ENCODE measurements around the gene TMEM30A. TPM values are rescaled to one million over a fixed set of nuclear protein-coding genes. Genes with fewer than 3 reads are reported as not detected.
A peak's percentile ranks its signal among the peaks of the same experiment; 100 is the strongest.

Gene TMEM30A
- total and polyA plus RNA-seq, 3 donors from 2014 or later, result 52.7 to 57.4 (median 53.8) TPM

GRCh38 chr6:75285283-75285639 is 669 bp upstream of the TMEM30A start:
- Histone ChIP-seq H3K27ac (peak overlapping the region; percentile 77 to 92), H3K36me3 (ENCODE audit: low read depth, missing control alignments) (no peaks in the 10 kb centered on the region), H3K4me3 (peak overlapping the region; percentile 77 to 96), H3K4me1 (peaks cover 8% of the 10 kb centered on the region), H3K27me3 (no peaks in the 10 kb centered on the region), H3K9me3 (no peaks in the 10 kb centered on the region)
- no peak for DNase-seq
- intact Hi-C loops (cut with DNase I; ENCODE audit: low total_unique reads), result no loop called here
- WGBS, 2 donors, result 2 to 3% methylated on average over 6 of the region's 6 CpGs
- TF ChIP-seq POLR2A (IDR thresholded peaks at IDR 0.05), result no peak
- no peak for TF ChIP-seq CTCF (IDR thresholded peaks at IDR 0.05)

GRCh38 chr6:75283907-75284631 is 523 bp downstream of the TMEM30A start:
- no peaks in the 10 kb centered on the region for H3K27me3 ChIP-seq
- no peaks in the 10 kb centered on the region for H3K36me3 ChIP-seq (ENCODE audit: low read depth, missing control alignments)
- no peaks in the 10 kb centered on the region for H3K9me3 ChIP-seq
- peak overlapping the region; percentile 89 to 92 for H3K27ac ChIP-seq
- intact Hi-C loops (cut with DNase I; ENCODE audit: low total_unique reads), result no loop called here
- H3K4me1 ChIP-seq, result peaks cover 8% of the 10 kb centered on the region
- DNase-seq, result peak; percentile 27
- peak overlapping the region; percentile 77 to 96 for H3K4me3 ChIP-seq
- no peak for TF ChIP-seq CTCF (IDR thresholded peaks at IDR 0.05)
- TF ChIP-seq POLR2A (IDR thresholded peaks at IDR 0.05), result no peak
- WGBS, 2 donors, result 0% methylated on average over 28 to 36 of the region's 36 CpGs

- 51 to 64% methylated on average over 2 of the region's 2 CpGs for WGBS, 2 donors
- H3K4me3 ChIP-seq, result no peak overlapping the region
- no peaks in the 10 kb centered on the region for H3K27me3 ChIP-seq
- no peak for TF ChIP-seq POLR2A (IDR thresholded peaks at IDR 0.05)
- no peak for TF ChIP-seq CTCF (IDR thresholded peaks at IDR 0.05)
- no peak overlapping the region for H3K27ac ChIP-seq
- intact Hi-C loops (cut with DNase I; ENCODE audit: low total_unique reads), result no loop called here
- peaks cover 11% of the 10 kb centered on the region for H3K4me1 ChIP-seq
- H3K36me3 ChIP-seq (ENCODE audit: low read depth, missing control alignments), result no peaks in the 10 kb centered on the region
- H3K9me3 ChIP-seq, result no peaks in the 10 kb centered on the region
- DNase-seq, result no peak
Measured at GRCh38 chr6:75282706-75283105, 1.9 kb downstream of the TMEM30A start.

GRCh38 chr6:75281653-75282052 is 2.9 kb downstream of the TMEM30A start:
- Histone ChIP-seq H3K4me1 (peaks cover 11% of the 10 kb centered on the region), H3K9me3 (no peaks in the 10 kb centered on the region), H3K27ac (no peak overlapping the region), H3K4me3 (no peak overlapping the region), H3K36me3 (ENCODE audit: low read depth, missing control alignments) (no peaks in the 10 kb centered on the region), H3K27me3 (no peaks in the 10 kb centered on the region)
- TF ChIP-seq CTCF (IDR thresholded peaks at IDR 0.05), result no peak
- TF ChIP-seq POLR2A (IDR thresholded peaks at IDR 0.05), result no peak
- intact Hi-C loops (cut with DNase I; ENCODE audit: low total_unique reads), result no loop called here
- no peak for DNase-seq

All from testis (tissue), 3 donors.